PC-3 (cell line): ENCODE data around the gene PHF21B. TPM values are rescaled to one million over a fixed set of nuclear protein-coding genes. Genes with fewer than 3 reads are reported as not detected.

Experiments used
- ATAC-seq: fragments of 200-7000 bp; cut with Tn5 transposase; 2 replicates; pipeline ENCODE4 v1.9.1; 2020; ENCODE audit warnings: mild to moderate bottlenecking, moderate library complexity
- BruUV-seq: library from RNA; stranded (reverse); fragments of 400-500 nt; replicated peaks from 2 replicates; lab custom pipeline; 2021; lab: Mats Ljungman, UMichigan
- CTCF ChIA-PET: fragments of 300-600 bp; sonication (Branson Sonifier 250); formaldehyde crosslinking; loops from one replicate; lab custom pipeline; 2022; ENCODE audit warnings: antibody characterized with exemption; lab: Charles Lee
- POLR2A ChIA-PET: fragments of 300-600 bp; sonication (Branson Sonifier 250); formaldehyde crosslinking; loops from one replicate; lab custom pipeline; 2022; ENCODE audit warnings: antibody characterized with exemption; ENCODE audit not compliant: unreplicated experiment; lab: Charles Lee
- DNase-seq: peaks from one replicate; pipeline ENCODE4 v3.0.0-alpha.2; 2015
- H2AFZ ChIP-seq: fragments of 300-600 bp; sonication (generic); 2 replicates; pipeline ENCODE4 v1.6.0; 2016; ENCODE audit warnings: antibody characterized with exemption, low read length
- H3F3A ChIP-seq: fragments of 300-600 bp; sonication (generic); one replicate; pipeline ENCODE4 v1.6.0; 2017; ENCODE audit warnings: antibody characterized with exemption, low read length, control low read depth, mild to moderate bottlenecking; ENCODE audit not compliant: unreplicated experiment
- H3K27ac ChIP-seq: fragments of 300-600 bp; sonication (generic); 2 replicates; pipeline ENCODE4 v1.5.1; 2016; ENCODE audit warnings: mild to moderate bottlenecking, low read length
- H3K27me3 ChIP-seq: fragments of 300-600 bp; sonication (generic); 2 replicates; pipeline ENCODE4 v1.6.1; 2016; ENCODE audit warnings: low read length, mixed read lengths
- H3K36me3 ChIP-seq: fragments of 300-600 bp; sonication (generic); 2 replicates; pipeline ENCODE4 v1.6.1; 2016; ENCODE audit warnings: low read depth, mixed run types, low read length, mixed read lengths
- H3K4me1 ChIP-seq: fragments of 300-600 bp; sonication (generic); 2 replicates; pipeline ENCODE4 v1.5.1; 2016; ENCODE audit warnings: low read length; ENCODE audit not compliant: insufficient read depth
- H3K4me2 ChIP-seq: fragments of 300-600 bp; sonication (generic); 2 replicates; pipeline ENCODE4 v1.6.0; 2016; ENCODE audit warnings: low read length
- H3K4me3 ChIP-seq: fragments of 300-600 bp; sonication (generic); 2 replicates; pipeline ENCODE4 v1.5.1; 2016; ENCODE audit warnings: mild to moderate bottlenecking, low read length, mixed read lengths
- H3K79me2 ChIP-seq: fragments of 300-600 bp; sonication (generic); 2 replicates; pipeline ENCODE4 v1.6.1; 2017; ENCODE audit warnings: low read length, mixed read lengths
- H3K9ac ChIP-seq: fragments of 300-600 bp; sonication (generic); 2 replicates; pipeline ENCODE4 v1.6.0; 2016; ENCODE audit warnings: mild to moderate bottlenecking, low read length
- H3K9me2 ChIP-seq: fragments of 300-600 bp; sonication (generic); replicated peaks from 2 replicates; pipeline ENCODE4 v1.6.1; 2016; ENCODE audit warnings: mixed run types, low read length, mixed read lengths
- H3K9me3 ChIP-seq: fragments of 300-600 bp; sonication (generic); 2 replicates; pipeline ENCODE4 v1.6.1; 2016; ENCODE audit warnings: low read length, mixed read lengths
- H4K20me1 ChIP-seq: fragments of 300-600 bp; sonication (generic); 2 replicates; pipeline ENCODE4 v1.6.1; 2016; ENCODE audit warnings: low read length, mixed read lengths
- CTCF ChIP-seq: fragments of 300-600 bp; sonication (generic); conservative IDR thresholded peaks from 2 replicates; pipeline ENCODE4 v1.5.1; 2017; ENCODE audit warnings: antibody characterized with exemption, low read depth, mild to moderate bottlenecking, low read length
- EZH2 ChIP-seq: fragments of 300-600 bp; sonication (generic); IDR thresholded peaks from one replicate; pipeline ENCODE4 v1.6.1; 2017; ENCODE audit warnings: antibody characterized with exemption, mild to moderate bottlenecking, low read length; ENCODE audit not compliant: unreplicated experiment
- EZH2phosphoT487 ChIP-seq: fragments of 300-600 bp; sonication (generic); IDR thresholded peaks from 2 replicates; pipeline ENCODE4 v1.6.1; 2018; ENCODE audit warnings: mild to moderate bottlenecking, antibody characterized with exemption, low read length, borderline replicate concordance
- intact Hi-C: fragments of 100-400 bp; cut with micrococcal nuclease; formaldehyde crosslinking; loops from 2 replicates; pipeline ENCODE4 v1.9.0; 2023
- total RNA-seq: library from RNA; depleted of rRNA; stranded (reverse); fragments of >200 nt; gene quantifications from 2 replicates; pipeline ENCODE4 v1.2.3, GENCODE V29; 2014

The PHF21B gene
- total RNA-seq, 1 experiment from 2014 or later: not detected

- no peak overlapping the region for H3K4me2 ChIP-seq
- H3K27ac ChIP-seq: no peak overlapping the region
- H3K36me3 ChIP-seq: no peaks in the 10 kb centered on the region
- no peaks in the 10 kb centered on the region for H4K20me1 ChIP-seq
- H3K27me3 ChIP-seq: peaks cover 18% of the 10 kb centered on the region; the same call in 1 of the 2 replicates
- CTCF ChIA-PET: no interaction called here
- H3K9me3 ChIP-seq: no peaks in the 10 kb centered on the region
- H3K4me1 ChIP-seq: no peaks in the 10 kb centered on the region
- no peaks in the 10 kb centered on the region for H3F3A ChIP-seq
- TF ChIP-seq EZH2phosphoT487: no peak
- H3K79me2 ChIP-seq: no peaks in the 10 kb centered on the region
- no TSS peak for BruUV-seq
- ATAC-seq (no peak), DNase-seq (no peak)
- intact Hi-C loops: no loop called here
- H3K4me3 ChIP-seq: no peak overlapping the region
- no peaks in the 10 kb centered on the region for H3K9me2 ChIP-seq
- H3K9ac ChIP-seq: no peak overlapping the region
- POLR2A ChIA-PET: interaction anchor here (0.7 kb wide), 1 partner anchor 144 kb away, joined by 3 read pairs; no protein-coding TSS in a partner anchor
- H2AFZ ChIP-seq: no peak overlapping the region
Measured at GRCh38 chr22:44920183-44920582, 89.6 kb downstream of the PHF21B start.

GRCh38 chr22:44919691-44920090 is 90.1 kb downstream of the PHF21B start:
- H3K27me3 ChIP-seq: peaks cover 20% of the 10 kb centered on the region; the same call in 1 of the 2 replicates
- ATAC-seq (no peak), DNase-seq (no peak)
- no peaks in the 10 kb centered on the region for H3K79me2 ChIP-seq
- CTCF ChIA-PET: no interaction called here
- no peak overlapping the region for H3K4me2 ChIP-seq
- no peaks in the 10 kb centered on the region for H4K20me1 ChIP-seq
- H3K9ac ChIP-seq: no peak overlapping the region
- no peaks in the 10 kb centered on the region for H3F3A ChIP-seq
- POLR2A ChIA-PET: no interaction called here
- H3K9me3 ChIP-seq: no peaks in the 10 kb centered on the region
- H3K4me1 ChIP-seq: no peaks in the 10 kb centered on the region
- no peaks in the 10 kb centered on the region for H3K36me3 ChIP-seq
- no peaks in the 10 kb centered on the region for H3K9me2 ChIP-seq
- no peak overlapping the region for H2AFZ ChIP-seq
- BruUV-seq: no TSS peak
- H3K4me3 ChIP-seq: no peak overlapping the region
- intact Hi-C loops: no loop called here
- no peak for TF ChIP-seq EZH2phosphoT487
- TF ChIP-seq EZH2: no peak
- no peak for TF ChIP-seq CTCF
- H3K27ac ChIP-seq: no peak overlapping the region

- Histone ChIP-seq H3K27me3 (peaks cover 16% of the 10 kb centered on the region; the same call in 1 of the 2 replicates), H3K9ac (no peak overlapping the region), H3K4me3 (no peak overlapping the region), H3K79me2 (no peaks in the 10 kb centered on the region), H3K9me2 (no peaks in the 10 kb centered on the region), H3K36me3 (no peaks in the 10 kb centered on the region), H3K27ac (no peak overlapping the region), H3F3A (no peaks in the 10 kb centered on the region), H3K4me1 (no peaks in the 10 kb centered on the region), H4K20me1 (no peaks in the 10 kb centered on the region), H3K9me3 (no peaks in the 10 kb centered on the region), H2AFZ (no peak overlapping the region), H3K4me2 (no peak overlapping the region)
- ChIA-PET CTCF (no interaction called here), POLR2A (no interaction called here)
- intact Hi-C loops: no loop called here
- ATAC-seq (no peak), DNase-seq (no peak)
- no TSS peak for BruUV-seq
- TF ChIP-seq EZH2: no peak
- TF ChIP-seq CTCF: no peak
- TF ChIP-seq EZH2phosphoT487: no peak
Measured at GRCh38 chr22:44918925-44919392, 90.8 kb downstream of the PHF21B start.
